ENCODE results near the gene CDKN2AIPNL.

DNA sequence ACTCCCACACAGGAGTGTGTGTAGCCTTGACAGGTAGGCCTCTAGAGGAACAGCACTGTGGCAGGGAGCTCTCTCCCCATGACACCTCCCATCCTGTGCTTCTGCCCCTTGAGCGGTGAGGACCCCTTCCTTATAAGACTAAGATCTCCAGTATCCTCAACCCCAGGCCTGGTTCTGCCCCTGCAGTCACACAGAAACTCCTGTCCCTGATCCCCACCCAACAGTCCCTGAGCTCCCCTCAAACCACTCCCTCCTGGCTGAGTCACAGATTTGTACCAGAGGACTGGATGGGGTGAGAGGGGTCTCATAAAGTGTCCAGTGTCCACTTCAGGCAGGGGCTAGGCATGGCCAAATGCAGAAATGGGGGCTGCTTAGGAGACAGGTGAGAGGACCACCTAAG, 47.8 kb upstream of the CDKN2AIPNL start:
- no peak for TF ChIP-seq POLR2A (IDR thresholded peaks at IDR 0.05)
- TF ChIP-seq, protein P1, sequence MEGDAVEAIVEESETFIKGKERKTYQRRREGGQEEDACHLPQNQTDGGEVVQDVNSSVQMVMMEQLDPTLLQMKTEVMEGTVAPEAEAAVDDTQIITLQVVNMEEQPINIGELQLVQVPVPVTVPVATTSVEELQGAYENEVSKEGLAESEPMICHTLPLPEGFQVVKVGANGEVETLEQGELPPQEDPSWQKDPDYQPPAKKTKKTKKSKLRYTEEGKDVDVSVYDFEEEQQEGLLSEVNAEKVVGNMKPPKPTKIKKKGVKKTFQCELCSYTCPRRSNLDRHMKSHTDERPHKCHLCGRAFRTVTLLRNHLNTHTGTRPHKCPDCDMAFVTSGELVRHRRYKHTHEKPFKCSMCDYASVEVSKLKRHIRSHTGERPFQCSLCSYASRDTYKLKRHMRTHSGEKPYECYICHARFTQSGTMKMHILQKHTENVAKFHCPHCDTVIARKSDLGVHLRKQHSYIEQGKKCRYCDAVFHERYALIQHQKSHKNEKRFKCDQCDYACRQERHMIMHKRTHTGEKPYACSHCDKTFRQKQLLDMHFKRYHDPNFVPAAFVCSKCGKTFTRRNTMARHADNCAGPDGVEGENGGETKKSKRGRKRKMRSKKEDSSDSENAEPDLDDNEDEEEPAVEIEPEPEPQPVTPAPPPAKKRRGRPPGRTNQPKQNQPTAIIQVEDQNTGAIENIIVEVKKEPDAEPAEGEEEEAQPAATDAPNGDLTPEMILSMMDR (IDR thresholded peaks at IDR 0.05), result no peak
